WTC11 (cell line): ENCODE data around the gene RHCG. TPM values are rescaled to one million over a fixed set of nuclear protein-coding genes. Genes with fewer than 3 reads are reported as not detected.

Source experiments
- ATAC-seq: fragments of 200-7000 bp; cut with Tn5 transposase; 2 replicates; pipeline ENCODE4 v1.10.0; 2021; ENCODE audit warnings: mild to moderate bottlenecking, moderate library complexity
- CTCF ChIA-PET: fragments of 300-600 bp; sonication (Branson Sonifier 250); formaldehyde crosslinking; loops from one replicate; lab custom pipeline; 2021; ENCODE audit warnings: antibody characterized with exemption; lab: Charles Lee
- POLR2A ChIA-PET: fragments of 350-600 bp; sonication (Branson Sonifier 250); formaldehyde crosslinking; loops from one replicate; lab custom pipeline; 2021; ENCODE audit warnings: antibody characterized with exemption; lab: Charles Lee
- DNase-seq: peaks from one replicate; pipeline ENCODE4 v3.0.0; 2021; ENCODE audit warnings: low spot score
- H3K27ac Mint-ChIP-seq: 2 replicates; pipeline ENCODE4 v1.8.0; 2021; ENCODE audit warnings: mixed read lengths
- H3K27me3 Mint-ChIP-seq: 2 replicates; pipeline ENCODE4 v1.8.0; 2021; ENCODE audit warnings: low read depth, mild to moderate bottlenecking, moderate library complexity, mixed read lengths
- H3K36me3 Mint-ChIP-seq: 2 replicates; pipeline ENCODE4 v1.8.0; 2021; ENCODE audit warnings: mixed read lengths
- H3K4me1 Mint-ChIP-seq: 2 replicates; pipeline ENCODE4 v1.8.0; 2022; ENCODE audit warnings: mixed read lengths
- H3K4me3 Mint-ChIP-seq: 2 replicates; pipeline ENCODE4 v1.8.0; 2021; ENCODE audit warnings: mild to moderate bottlenecking, moderate library complexity, mixed read lengths
- H3K9me3 Mint-ChIP-seq: 2 replicates; pipeline ENCODE4 v1.8.0; 2021; ENCODE audit warnings: mixed read lengths
- CREB1 ChIP-seq: sonication (generic); formaldehyde crosslinking; IDR thresholded peaks from 2 replicates; pipeline ENCODE4 v1.8.0; 2023; ENCODE audit warnings: mild to moderate bottlenecking, missing genetic modification reagents
- CREM ChIP-seq: sonication (generic); formaldehyde crosslinking; IDR thresholded peaks from 2 replicates; pipeline ENCODE4 v1.8.1; 2022; ENCODE audit warnings: mild to moderate bottlenecking, missing genetic modification reagents, moderate library complexity
- ESRRA ChIP-seq: sonication (generic); formaldehyde crosslinking; IDR thresholded peaks from 2 replicates; pipeline ENCODE4 v1.8.1; 2022; ENCODE audit warnings: mild to moderate bottlenecking, missing genetic modification reagents, borderline replicate concordance
- FOXJ3 ChIP-seq: sonication (generic); formaldehyde crosslinking; IDR thresholded peaks from 2 replicates; pipeline ENCODE4 v1.9.0; 2021; ENCODE audit warnings: missing genetic modification reagents, mild to moderate bottlenecking, borderline replicate concordance
- GABPB1 ChIP-seq: sonication (generic); formaldehyde crosslinking; IDR thresholded peaks from 2 replicates; pipeline ENCODE4 v1.8.1; 2023; ENCODE audit warnings: mild to moderate bottlenecking, missing genetic modification reagents
- GTF2I ChIP-seq: fragments of 250-450 bp; sonication (Bioruptor Pico); conservative IDR thresholded peaks from 2 replicates; pipeline ENCODE4 v1.4.0; 2021; ENCODE audit warnings: mild to moderate bottlenecking
- IRF2 ChIP-seq: sonication (generic); formaldehyde crosslinking; IDR thresholded peaks from 2 replicates; pipeline ENCODE4 v1.8.0; 2022; ENCODE audit warnings: low read depth, missing genetic modification reagents, borderline replicate concordance
- KAT7 ChIP-seq: sonication (generic); formaldehyde crosslinking; IDR thresholded peaks from 2 replicates; pipeline ENCODE4 v1.8.1; 2023; ENCODE audit warnings: missing genetic modification reagents, mild to moderate bottlenecking, borderline replicate concordance
- PRRX2 ChIP-seq: fragments of 250-450 bp; sonication (Bioruptor Pico); IDR thresholded peaks from 2 replicates; pipeline ENCODE4 v1.8.0; 2021; ENCODE audit warnings: mild to moderate bottlenecking
- RELA ChIP-seq: sonication (generic); formaldehyde crosslinking; IDR thresholded peaks from 2 replicates; pipeline ENCODE4 v1.8.1; 2022; ENCODE audit warnings: missing genetic modification reagents, mild to moderate bottlenecking, borderline replicate concordance
- TEAD4 ChIP-seq: sonication (generic); formaldehyde crosslinking; IDR thresholded peaks from 2 replicates; pipeline ENCODE4 v1.8.0; 2022; ENCODE audit warnings: mild to moderate bottlenecking, missing genetic modification reagents
- ZNF263 ChIP-seq: sonication (generic); formaldehyde crosslinking; IDR thresholded peaks from 2 replicates; pipeline ENCODE4 v1.8.1; 2022; ENCODE audit warnings: low read depth, mild to moderate bottlenecking, moderate library complexity, missing genetic modification reagents
- total RNA-seq: library from RNA; stranded (reverse); gene quantifications from 3 replicates; pipeline ENCODE4 v1.2.3, GENCODE V29; 2021
- TF ChIP-seq, protein P1 (sequence below): sonication (generic); formaldehyde crosslinking; conservative IDR thresholded peaks from 2 replicates; pipeline ENCODE4 v1.8.1; 2022; ENCODE audit warnings: mild to moderate bottlenecking, missing genetic modification reagents
- TF ChIP-seq, protein P2 (sequence below): sonication (generic); formaldehyde crosslinking; IDR thresholded peaks from 2 replicates; pipeline ENCODE4 v1.8.1; 2022; ENCODE audit warnings: mild to moderate bottlenecking, moderate library complexity, missing genetic modification reagents
- TF ChIP-seq, protein P3 (sequence below): sonication (generic); formaldehyde crosslinking; IDR thresholded peaks from 2 replicates; pipeline ENCODE4 v1.8.1; 2023; ENCODE audit warnings: mild to moderate bottlenecking, missing genetic modification reagents, moderate library complexity
- TF ChIP-seq, protein P4 (sequence below): fragments of 250-450 bp; sonication (Bioruptor Pico); IDR thresholded peaks from 2 replicates; pipeline ENCODE4 v1.9.0; 2021; ENCODE audit warnings: mild to moderate bottlenecking, borderline replicate concordance
- TF ChIP-seq, protein P5 (sequence below): sonication (generic); formaldehyde crosslinking; IDR thresholded peaks from 2 replicates; pipeline ENCODE4 v1.8.0; 2023; ENCODE audit warnings: missing genetic modification reagents, mild to moderate bottlenecking, borderline replicate concordance
- TF ChIP-seq, protein P6 (sequence below): fragments of 250-450 bp; sonication (Bioruptor Pico); conservative IDR thresholded peaks from 2 replicates; pipeline ENCODE4 v1.9.0; 2021; ENCODE audit warnings: mild to moderate bottlenecking
- TF ChIP-seq, protein P7 (sequence below): fragments of 250-450 bp; sonication (Bioruptor Pico); IDR thresholded peaks from 2 replicates; pipeline ENCODE4 v1.9.0; 2021; ENCODE audit warnings: mild to moderate bottlenecking
- TF ChIP-seq, protein P8 (sequence below): sonication (generic); formaldehyde crosslinking; IDR thresholded peaks from 2 replicates; pipeline ENCODE4 v1.8.1; 2022; ENCODE audit warnings: mild to moderate bottlenecking, missing genetic modification reagents, moderate library complexity, borderline replicate concordance

The RHCG gene
- total RNA-seq, 1 experiment from 2014 or later, result 0.31 TPM

DNA sequence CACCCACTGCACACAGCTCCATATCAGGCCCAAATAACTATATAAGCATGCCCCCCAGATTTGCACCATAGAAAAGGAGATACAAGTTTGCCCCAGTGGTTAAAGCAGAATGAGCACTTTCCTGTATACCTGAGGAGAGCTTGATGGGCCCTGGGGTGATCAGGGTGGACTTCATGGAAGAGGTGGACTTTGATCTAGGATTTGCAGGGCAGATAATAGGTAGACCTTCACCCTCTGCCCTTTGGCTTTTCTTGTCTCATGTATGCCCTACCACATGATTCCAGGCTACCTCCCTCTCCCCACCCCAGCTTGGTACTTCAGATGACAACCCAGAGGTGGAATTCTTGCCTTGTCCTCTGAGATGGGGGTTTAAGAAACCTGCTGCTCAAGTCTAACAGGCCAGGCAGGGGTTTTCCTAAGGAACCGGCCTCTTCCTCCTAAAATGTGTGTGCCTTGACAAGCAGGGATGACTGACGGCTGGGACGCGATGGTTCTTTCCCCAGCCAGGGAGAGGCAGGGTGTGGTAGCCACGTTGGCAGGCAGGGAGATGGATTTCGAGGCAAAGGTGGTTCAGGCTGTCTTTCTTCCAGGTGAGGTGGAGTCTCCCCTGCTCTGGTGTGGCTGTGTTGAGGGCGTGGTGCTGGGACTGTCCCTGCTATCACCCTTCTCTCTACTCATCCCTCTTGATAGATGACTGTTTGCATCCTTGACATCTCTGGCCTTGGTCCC lies 6.6 kb upstream of the RHCG start:
- Mint-ChIP-seq H3K36me3 (no peaks in the 10 kb centered on the region), H3K27ac (no peak overlapping the region), H3K9me3 (peaks cover 12% of the 10 kb centered on the region), H3K4me3 (no peak overlapping the region), H3K4me1 (no peaks in the 10 kb centered on the region), H3K27me3 (peaks cover 8% of the 10 kb centered on the region)
- DNase-seq (no peak), ATAC-seq (no peak)
- POLR2A ChIA-PET, result no interaction called here
- TF ChIP-seq CREB1 (no peak), TEAD4 (CRISPR knock-in tag) (no peak), KAT7 (CRISPR knock-in tag) (no peak), IRF2 (CRISPR knock-in tag) (no peak), RELA (CRISPR knock-in tag) (no peak), PRRX2 (no peak), ESRRA (no peak), GTF2I (no peak), GABPB1 (CRISPR knock-in tag) (no peak), ZNF263 (CRISPR knock-in tag) (no peak), FOXJ3 (CRISPR knock-in tag) (no peak), CREM (no peak)
- TF ChIP-seq, protein P1, sequence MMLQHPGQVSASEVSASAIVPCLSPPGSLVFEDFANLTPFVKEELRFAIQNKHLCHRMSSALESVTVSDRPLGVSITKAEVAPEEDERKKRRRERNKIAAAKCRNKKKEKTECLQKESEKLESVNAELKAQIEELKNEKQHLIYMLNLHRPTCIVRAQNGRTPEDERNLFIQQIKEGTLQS (CRISPR knock-in tag), result no peak
- TF ChIP-seq, protein P2, sequence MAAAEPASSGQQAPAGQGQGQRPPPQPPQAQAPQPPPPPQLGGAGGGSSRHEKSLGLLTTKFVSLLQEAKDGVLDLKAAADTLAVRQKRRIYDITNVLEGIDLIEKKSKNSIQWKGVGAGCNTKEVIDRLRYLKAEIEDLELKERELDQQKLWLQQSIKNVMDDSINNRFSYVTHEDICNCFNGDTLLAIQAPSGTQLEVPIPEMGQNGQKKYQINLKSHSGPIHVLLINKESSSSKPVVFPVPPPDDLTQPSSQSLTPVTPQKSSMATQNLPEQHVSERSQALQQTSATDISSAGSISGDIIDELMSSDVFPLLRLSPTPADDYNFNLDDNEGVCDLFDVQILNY (CRISPR knock-in tag), result no peak
- TF ChIP-seq, protein P3, sequence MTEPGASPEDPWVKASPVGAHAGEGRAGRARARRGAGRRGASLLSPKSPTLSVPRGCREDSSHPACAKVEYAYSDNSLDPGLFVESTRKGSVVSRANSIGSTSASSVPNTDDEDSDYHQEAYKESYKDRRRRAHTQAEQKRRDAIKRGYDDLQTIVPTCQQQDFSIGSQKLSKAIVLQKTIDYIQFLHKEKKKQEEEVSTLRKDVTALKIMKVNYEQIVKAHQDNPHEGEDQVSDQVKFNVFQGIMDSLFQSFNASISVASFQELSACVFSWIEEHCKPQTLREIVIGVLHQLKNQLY (CRISPR knock-in tag), result no peak
- TF ChIP-seq, protein P4, sequence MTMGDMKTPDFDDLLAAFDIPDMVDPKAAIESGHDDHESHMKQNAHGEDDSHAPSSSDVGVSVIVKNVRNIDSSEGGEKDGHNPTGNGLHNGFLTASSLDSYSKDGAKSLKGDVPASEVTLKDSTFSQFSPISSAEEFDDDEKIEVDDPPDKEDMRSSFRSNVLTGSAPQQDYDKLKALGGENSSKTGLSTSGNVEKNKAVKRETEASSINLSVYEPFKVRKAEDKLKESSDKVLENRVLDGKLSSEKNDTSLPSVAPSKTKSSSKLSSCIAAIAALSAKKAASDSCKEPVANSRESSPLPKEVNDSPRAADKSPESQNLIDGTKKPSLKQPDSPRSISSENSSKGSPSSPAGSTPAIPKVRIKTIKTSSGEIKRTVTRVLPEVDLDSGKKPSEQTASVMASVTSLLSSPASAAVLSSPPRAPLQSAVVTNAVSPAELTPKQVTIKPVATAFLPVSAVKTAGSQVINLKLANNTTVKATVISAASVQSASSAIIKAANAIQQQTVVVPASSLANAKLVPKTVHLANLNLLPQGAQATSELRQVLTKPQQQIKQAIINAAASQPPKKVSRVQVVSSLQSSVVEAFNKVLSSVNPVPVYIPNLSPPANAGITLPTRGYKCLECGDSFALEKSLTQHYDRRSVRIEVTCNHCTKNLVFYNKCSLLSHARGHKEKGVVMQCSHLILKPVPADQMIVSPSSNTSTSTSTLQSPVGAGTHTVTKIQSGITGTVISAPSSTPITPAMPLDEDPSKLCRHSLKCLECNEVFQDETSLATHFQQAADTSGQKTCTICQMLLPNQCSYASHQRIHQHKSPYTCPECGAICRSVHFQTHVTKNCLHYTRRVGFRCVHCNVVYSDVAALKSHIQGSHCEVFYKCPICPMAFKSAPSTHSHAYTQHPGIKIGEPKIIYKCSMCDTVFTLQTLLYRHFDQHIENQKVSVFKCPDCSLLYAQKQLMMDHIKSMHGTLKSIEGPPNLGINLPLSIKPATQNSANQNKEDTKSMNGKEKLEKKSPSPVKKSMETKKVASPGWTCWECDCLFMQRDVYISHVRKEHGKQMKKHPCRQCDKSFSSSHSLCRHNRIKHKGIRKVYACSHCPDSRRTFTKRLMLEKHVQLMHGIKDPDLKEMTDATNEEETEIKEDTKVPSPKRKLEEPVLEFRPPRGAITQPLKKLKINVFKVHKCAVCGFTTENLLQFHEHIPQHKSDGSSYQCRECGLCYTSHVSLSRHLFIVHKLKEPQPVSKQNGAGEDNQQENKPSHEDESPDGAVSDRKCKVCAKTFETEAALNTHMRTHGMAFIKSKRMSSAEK (CRISPR knock-in tag), result no peak
- TF ChIP-seq, protein P5, sequence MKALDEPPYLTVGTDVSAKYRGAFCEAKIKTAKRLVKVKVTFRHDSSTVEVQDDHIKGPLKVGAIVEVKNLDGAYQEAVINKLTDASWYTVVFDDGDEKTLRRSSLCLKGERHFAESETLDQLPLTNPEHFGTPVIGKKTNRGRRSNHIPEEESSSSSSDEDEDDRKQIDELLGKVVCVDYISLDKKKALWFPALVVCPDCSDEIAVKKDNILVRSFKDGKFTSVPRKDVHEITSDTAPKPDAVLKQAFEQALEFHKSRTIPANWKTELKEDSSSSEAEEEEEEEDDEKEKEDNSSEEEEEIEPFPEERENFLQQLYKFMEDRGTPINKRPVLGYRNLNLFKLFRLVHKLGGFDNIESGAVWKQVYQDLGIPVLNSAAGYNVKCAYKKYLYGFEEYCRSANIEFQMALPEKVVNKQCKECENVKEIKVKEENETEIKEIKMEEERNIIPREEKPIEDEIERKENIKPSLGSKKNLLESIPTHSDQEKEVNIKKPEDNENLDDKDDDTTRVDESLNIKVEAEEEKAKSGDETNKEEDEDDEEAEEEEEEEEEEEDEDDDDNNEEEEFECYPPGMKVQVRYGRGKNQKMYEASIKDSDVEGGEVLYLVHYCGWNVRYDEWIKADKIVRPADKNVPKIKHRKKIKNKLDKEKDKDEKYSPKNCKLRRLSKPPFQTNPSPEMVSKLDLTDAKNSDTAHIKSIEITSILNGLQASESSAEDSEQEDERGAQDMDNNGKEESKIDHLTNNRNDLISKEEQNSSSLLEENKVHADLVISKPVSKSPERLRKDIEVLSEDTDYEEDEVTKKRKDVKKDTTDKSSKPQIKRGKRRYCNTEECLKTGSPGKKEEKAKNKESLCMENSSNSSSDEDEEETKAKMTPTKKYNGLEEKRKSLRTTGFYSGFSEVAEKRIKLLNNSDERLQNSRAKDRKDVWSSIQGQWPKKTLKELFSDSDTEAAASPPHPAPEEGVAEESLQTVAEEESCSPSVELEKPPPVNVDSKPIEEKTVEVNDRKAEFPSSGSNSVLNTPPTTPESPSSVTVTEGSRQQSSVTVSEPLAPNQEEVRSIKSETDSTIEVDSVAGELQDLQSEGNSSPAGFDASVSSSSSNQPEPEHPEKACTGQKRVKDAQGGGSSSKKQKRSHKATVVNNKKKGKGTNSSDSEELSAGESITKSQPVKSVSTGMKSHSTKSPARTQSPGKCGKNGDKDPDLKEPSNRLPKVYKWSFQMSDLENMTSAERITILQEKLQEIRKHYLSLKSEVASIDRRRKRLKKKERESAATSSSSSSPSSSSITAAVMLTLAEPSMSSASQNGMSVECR (CRISPR knock-in tag), result no peak
- TF ChIP-seq, protein P6, sequence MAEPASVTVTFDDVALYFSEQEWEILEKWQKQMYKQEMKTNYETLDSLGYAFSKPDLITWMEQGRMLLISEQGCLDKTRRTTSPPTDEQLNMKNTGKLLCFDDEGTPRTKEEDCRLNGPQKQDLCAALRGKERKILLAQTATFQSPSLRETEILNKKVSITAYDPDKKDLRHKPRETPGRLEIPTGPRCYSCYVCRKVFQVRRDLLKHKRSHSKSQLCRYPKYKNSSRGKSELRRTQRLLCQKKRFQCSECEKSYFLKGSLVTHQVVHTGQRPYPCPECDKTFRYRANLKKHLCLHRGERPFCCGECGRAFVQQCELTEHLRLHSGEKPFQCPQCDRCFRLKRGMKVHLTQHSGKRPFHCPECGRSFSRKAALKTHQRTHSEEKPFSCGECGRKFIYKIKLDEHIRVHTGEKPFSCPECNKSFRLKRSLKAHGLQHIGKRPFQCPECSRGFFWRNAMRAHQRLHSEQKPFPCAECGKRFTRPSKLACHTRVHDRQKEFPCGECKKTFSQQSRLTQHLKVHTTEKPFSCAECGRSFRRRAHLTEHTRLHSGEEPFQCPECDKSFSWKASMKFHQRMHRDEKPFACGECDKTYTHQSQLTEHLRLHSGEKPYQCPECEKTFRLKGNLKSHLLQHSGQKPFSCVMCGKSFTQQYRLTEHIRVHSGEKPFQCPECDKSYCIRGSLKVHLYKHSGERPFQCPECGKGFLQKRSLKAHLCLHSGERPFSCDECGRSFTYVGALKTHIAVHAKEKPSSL (CRISPR knock-in tag), result no peak
- TF ChIP-seq, protein P7, sequence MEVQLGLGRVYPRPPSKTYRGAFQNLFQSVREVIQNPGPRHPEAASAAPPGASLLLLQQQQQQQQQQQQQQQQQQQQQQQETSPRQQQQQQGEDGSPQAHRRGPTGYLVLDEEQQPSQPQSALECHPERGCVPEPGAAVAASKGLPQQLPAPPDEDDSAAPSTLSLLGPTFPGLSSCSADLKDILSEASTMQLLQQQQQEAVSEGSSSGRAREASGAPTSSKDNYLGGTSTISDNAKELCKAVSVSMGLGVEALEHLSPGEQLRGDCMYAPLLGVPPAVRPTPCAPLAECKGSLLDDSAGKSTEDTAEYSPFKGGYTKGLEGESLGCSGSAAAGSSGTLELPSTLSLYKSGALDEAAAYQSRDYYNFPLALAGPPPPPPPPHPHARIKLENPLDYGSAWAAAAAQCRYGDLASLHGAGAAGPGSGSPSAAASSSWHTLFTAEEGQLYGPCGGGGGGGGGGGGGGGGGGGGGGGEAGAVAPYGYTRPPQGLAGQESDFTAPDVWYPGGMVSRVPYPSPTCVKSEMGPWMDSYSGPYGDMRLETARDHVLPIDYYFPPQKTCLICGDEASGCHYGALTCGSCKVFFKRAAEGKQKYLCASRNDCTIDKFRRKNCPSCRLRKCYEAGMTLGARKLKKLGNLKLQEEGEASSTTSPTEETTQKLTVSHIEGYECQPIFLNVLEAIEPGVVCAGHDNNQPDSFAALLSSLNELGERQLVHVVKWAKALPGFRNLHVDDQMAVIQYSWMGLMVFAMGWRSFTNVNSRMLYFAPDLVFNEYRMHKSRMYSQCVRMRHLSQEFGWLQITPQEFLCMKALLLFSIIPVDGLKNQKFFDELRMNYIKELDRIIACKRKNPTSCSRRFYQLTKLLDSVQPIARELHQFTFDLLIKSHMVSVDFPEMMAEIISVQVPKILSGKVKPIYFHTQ (CRISPR knock-in tag), result no peak
- TF ChIP-seq, protein P8, sequence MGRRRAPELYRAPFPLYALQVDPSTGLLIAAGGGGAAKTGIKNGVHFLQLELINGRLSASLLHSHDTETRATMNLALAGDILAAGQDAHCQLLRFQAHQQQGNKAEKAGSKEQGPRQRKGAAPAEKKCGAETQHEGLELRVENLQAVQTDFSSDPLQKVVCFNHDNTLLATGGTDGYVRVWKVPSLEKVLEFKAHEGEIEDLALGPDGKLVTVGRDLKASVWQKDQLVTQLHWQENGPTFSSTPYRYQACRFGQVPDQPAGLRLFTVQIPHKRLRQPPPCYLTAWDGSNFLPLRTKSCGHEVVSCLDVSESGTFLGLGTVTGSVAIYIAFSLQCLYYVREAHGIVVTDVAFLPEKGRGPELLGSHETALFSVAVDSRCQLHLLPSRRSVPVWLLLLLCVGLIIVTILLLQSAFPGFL (CRISPR knock-in tag), result no peak
- CTCF ChIA-PET, result interaction anchor here (2.9 kb wide), 1 partner anchor 11 kb away, joined by 14 read pairs; no protein-coding TSS in a partner anchor
